GM12878 (cell line): ENCODE results near the gene PSAPL1. TPM values are rescaled to one million over a fixed set of nuclear protein-coding genes. Genes with fewer than 3 reads are reported as not detected.

ENCODE experiments used
- ATAC-seq: fragments of 200-7000 bp; cut with Tn5 transposase; 3 replicates; pipeline ENCODE4 v1.9.1; 2020; ENCODE audit warnings: mild to moderate bottlenecking, moderate library complexity
- BruUV-seq: library from RNA; stranded (reverse); fragments of 400-500 nt; replicated peaks from 2 replicates; lab custom pipeline; 2021; lab: Mats Ljungman, UMichigan
- CTCF ChIA-PET: fragments of 300-600 bp; sonication (Branson Sonifier 250); formaldehyde crosslinking; extraction: SDS; loops from one replicate; lab custom pipeline; 2021; ENCODE audit warnings: inconsistent platforms; lab: Yijun Ruan, JAX
- POLR2A ChIA-PET: fragments of 350-600 bp; formaldehyde crosslinking; extraction: SDS; loops from one replicate; lab custom pipeline; 2021; ENCODE audit warnings: inconsistent platforms; lab: Charles Lee
- RAD21 ChIA-PET: fragments of 300-600 bp; sonication (Branson Sonifier 250); formaldehyde crosslinking; loops from one replicate; lab custom pipeline; 2023; ENCODE audit warnings: antibody characterized with exemption; ENCODE audit not compliant: unreplicated experiment; lab: Charles Lee
- SMC1A ChIA-PET: fragments of 300-600 bp; sonication (Branson Sonifier 250); formaldehyde crosslinking; loops from one replicate; lab custom pipeline; 2023; ENCODE audit not compliant: unreplicated experiment, uncharacterized antibody; lab: Charles Lee
- DNase-seq: peaks from one replicate; pipeline ENCODE4 v3.0.0-alpha.2; 2011; ENCODE audit warnings: low read depth, low spot score
- FAIRE-seq: peaks from 3 replicates; lab custom pipeline; 2011; peaks lifted over from hg19 to GRCh38; lab: Jason Lieb, UNC
- H2AFZ ChIP-seq: 2 replicates; pipeline ENCODE4 v1.6.0; 2011; ENCODE audit warnings: low read depth, low read length, control low read depth; ENCODE audit not compliant: control insufficient read depth
- H3K27ac ChIP-seq: 2 replicates; pipeline ENCODE4 v1.5.1; 2011; ENCODE audit warnings: control low read depth; ENCODE audit not compliant: control insufficient read depth, insufficient read depth
- H3K27me3 ChIP-seq, 2 experiments: replicated peaks in 1 of 2; 2 replicates each; pipeline versions ENCODE4 v1.6.0 to v1.6.1; 2011; ENCODE audit warnings: low read length in 1 of 2; ENCODE audit not compliant: control insufficient read depth in 2 of 2, insufficient read depth in 2 of 2
- H3K36me3 ChIP-seq, 2 experiments: 2 replicates each; pipeline ENCODE4 v1.5.1; 2011; ENCODE audit warnings: low read length in 1 of 2; ENCODE audit not compliant: control insufficient read depth in 2 of 2, insufficient read depth in 2 of 2
- H3K4me1 ChIP-seq: 2 replicates; pipeline ENCODE4 v1.6.1; 2011; ENCODE audit warnings: mild to moderate bottlenecking, low read length, moderate library complexity, mixed read lengths; ENCODE audit not compliant: control insufficient read depth, insufficient read depth
- H3K4me2 ChIP-seq: 2 replicates; pipeline ENCODE4 v1.6.0; 2011; ENCODE audit warnings: control low read depth; ENCODE audit not compliant: control insufficient read depth, insufficient read depth
- H3K4me3 ChIP-seq: fragments of 200-600 bp; sonication (generic); 2 replicates; pipeline ENCODE4 v1.5.1; 2016
- H3K79me2 ChIP-seq: 2 replicates; pipeline ENCODE4 v1.6.0; 2011; ENCODE audit warnings: low read length; ENCODE audit not compliant: control insufficient read depth, insufficient read depth
- H3K9ac ChIP-seq: 2 replicates; pipeline ENCODE4 v1.8.0; 2011; ENCODE audit warnings: low read length, control low read depth, mixed read lengths; ENCODE audit not compliant: control insufficient read depth, insufficient read depth
- H3K9me3 ChIP-seq: replicated peaks from 3 replicates; pipeline ENCODE4 v1.5.1; 2011; ENCODE audit warnings: mild to moderate bottlenecking, low read length; ENCODE audit not compliant: control insufficient read depth, insufficient read depth
- H4K20me1 ChIP-seq: 2 replicates; pipeline ENCODE4 v1.6.0; 2011; ENCODE audit not compliant: control insufficient read depth, insufficient read depth
- ATF7 ChIP-seq: fragments of 450-650 bp; IDR thresholded peaks from 2 replicates; pipeline ENCODE4 v1.6.1; 2016; ENCODE audit warnings: low read depth, mild to moderate bottlenecking
- BHLHE40 ChIP-seq, 2 experiments: fragments of 450-650 bp in 1 of 2; IDR thresholded peaks; 2 replicates each; pipeline ENCODE4 v1.6.1; 2011 to 2017; ENCODE audit warnings: low read depth in 2 of 2, borderline replicate concordance in 1 of 2, improper control_type of control experiment in 1 of 2, low read length in 1 of 2, mild to moderate bottlenecking in 1 of 2
- BRCA1 ChIP-seq: IDR thresholded peaks from 2 replicates; pipeline ENCODE4 v1.6.1; 2011; ENCODE audit warnings: low read depth, low read length, improper control_type of control experiment
- HDGF ChIP-seq: fragments of 450-650 bp; IDR thresholded peaks from 2 replicates; pipeline ENCODE4 v1.6.1; 2016; ENCODE audit warnings: antibody characterized with exemption
- KDM1A ChIP-seq: fragments of 200-600 bp; sonication (generic); IDR thresholded peaks from 2 replicates; pipeline ENCODE4 v1.6.1; 2016; ENCODE audit warnings: borderline replicate concordance
- RAD51 ChIP-seq: fragments of 450-650 bp; IDR thresholded peaks from 2 replicates; pipeline ENCODE4 v1.6.1; 2016; ENCODE audit warnings: moderate library complexity, mild to moderate bottlenecking, inconsistent platforms
- RB1 ChIP-seq: fragments of 450-650 bp; formaldehyde crosslinking; IDR thresholded peaks from 2 replicates; pipeline ENCODE4 v1.6.1; 2017; ENCODE audit warnings: mild to moderate bottlenecking, borderline replicate concordance
- REST ChIP-seq: IDR thresholded peaks from 2 replicates; pipeline ENCODE4 v1.6.1; 2012; ENCODE audit warnings: mild to moderate bottlenecking, low read depth, low read length
- SREBF1 ChIP-seq: IDR thresholded peaks from 2 replicates; pipeline ENCODE4 v1.6.1; 2012; ENCODE audit warnings: mild to moderate bottlenecking, low read length
- TAF1 ChIP-seq: IDR thresholded peaks from 2 replicates; pipeline ENCODE4 v1.6.1; 2011; ENCODE audit warnings: mild to moderate bottlenecking, low read depth, low read length, borderline replicate concordance
- ZNF687 ChIP-seq: fragments of 450-650 bp; IDR thresholded peaks from 2 replicates; pipeline ENCODE4 v1.6.1; 2017; ENCODE audit warnings: mild to moderate bottlenecking, moderate library complexity
- WGBS: methylation state at CpG from one replicate; pipeline ENCODE4 v1.1.6; 2016; ENCODE audit warnings: low lambda C conversion rate; ENCODE audit not compliant: insufficient replicate concordance, insufficient coverage; ENCODE audit errors: missing lambda C conversion rate; 5-methylcytosine and 5-hydroxymethylcytosine counted together
- in situ Hi-C: fragments of 300-500 bp; cut with MboI; formaldehyde crosslinking; loops from 9 replicates; pipeline ENCODE4 v1.14.3; 2018; ENCODE audit warnings: mixed read lengths
- intact Hi-C: fragments of 100-400 bp; cut with micrococcal nuclease; formaldehyde crosslinking; loops from one replicate; pipeline ENCODE4 v1.14.2; 2022; ENCODE audit not compliant: unreplicated experiment
- polyA plus RNA-seq, 11 experiments: library from polyadenylated mRNA; depleted of rRNA in 4 of 11; unstranded in 6 of 11; stranded (reverse) in 5 of 11; fragments of >200 nt; fragmentation: Nextera tagmentation in 4 of 11; fragmentation: Illumina TruSeq in 1 of 11; extraction: Ambion mirVana in 4 of 11; extraction: Trizol in 1 of 11; gene quantifications; 1 replicate in 1 of 11; 2 replicates in 10 of 11; pipeline versions ENCODE4 v1.2.1 to v1.2.3, GENCODE V29; 2011 to 2016; ENCODE audit warnings: inconsistent platforms in 2 of 11, missing spikeins in 2 of 11, low read depth in 1 of 11
- total RNA-seq, 4 experiments: library from RNA; depleted of rRNA in 3 of 4; stranded (reverse); fragments of >200 nt in 3 of 4; fragmentation: Illumina TruSeq in 1 of 4; extraction: Trizol in 1 of 4; gene quantifications; 2 replicates each; pipeline versions ENCODE4 v1.2.1 to v1.2.3, GENCODE V29; 2013 to 2021
- TF ChIP-seq, protein P1 (sequence below): fragments of 450-650 bp; formaldehyde crosslinking; IDR thresholded peaks from 2 replicates; pipeline ENCODE4 v1.4.0; 2020; ENCODE audit warnings: mild to moderate bottlenecking, moderate library complexity

Gene PSAPL1
- total and polyA plus RNA-seq, 10 of the 15 experiments (the other 5 are each of a cell fraction or from before 2014, with no cell fraction given), result not detected

GRCh38 chr4:7398104-7398423, 36.7 kb downstream of the PSAPL1 start:
- H3K27me3 ChIP-seq, result no peaks in the 10 kb centered on the region; a peak in 1 of 4 replicates
- no peaks in the 10 kb centered on the region for H3K79me2 ChIP-seq
- H3K4me1 ChIP-seq, result no peaks in the 10 kb centered on the region
- WGBS, result 0% methylated on average over 6 of the region's 6 CpGs
- no TSS peak for BruUV-seq
- H3K4me2 ChIP-seq, result no peak overlapping the region
- H2AFZ ChIP-seq, result no peak overlapping the region
- POLR2A ChIA-PET, result no interaction called here
- intact Hi-C loops, result no loop called here
- FAIRE-seq (no peak), ATAC-seq (no peak), DNase-seq (no peak)
- H3K27ac ChIP-seq, result no peak overlapping the region
- H3K9me3 ChIP-seq, result no peaks in the 10 kb centered on the region
- CTCF ChIA-PET, result no interaction called here
- H3K9ac ChIP-seq, result no peak overlapping the region
- H3K36me3 ChIP-seq, result no peaks in the 10 kb centered on the region
- SMC1A ChIA-PET, result no interaction called here
- no peak overlapping the region for H3K4me3 ChIP-seq
- no peaks in the 10 kb centered on the region for H4K20me1 ChIP-seq
- in situ Hi-C loops, result no loop called here
- RAD21 ChIA-PET, result no interaction called here
- TF ChIP-seq HDGF, result no peak
- no peak for TF ChIP-seq ZNF687
- TF ChIP-seq RB1, result no peak
- no peak for TF ChIP-seq KDM1A
- no peak for TF ChIP-seq SREBF1
- no peak for TF ChIP-seq RAD51
- TF ChIP-seq REST, result no peak
- no peak for TF ChIP-seq BRCA1
- no peak for TF ChIP-seq TAF1
- TF ChIP-seq, protein P1, sequence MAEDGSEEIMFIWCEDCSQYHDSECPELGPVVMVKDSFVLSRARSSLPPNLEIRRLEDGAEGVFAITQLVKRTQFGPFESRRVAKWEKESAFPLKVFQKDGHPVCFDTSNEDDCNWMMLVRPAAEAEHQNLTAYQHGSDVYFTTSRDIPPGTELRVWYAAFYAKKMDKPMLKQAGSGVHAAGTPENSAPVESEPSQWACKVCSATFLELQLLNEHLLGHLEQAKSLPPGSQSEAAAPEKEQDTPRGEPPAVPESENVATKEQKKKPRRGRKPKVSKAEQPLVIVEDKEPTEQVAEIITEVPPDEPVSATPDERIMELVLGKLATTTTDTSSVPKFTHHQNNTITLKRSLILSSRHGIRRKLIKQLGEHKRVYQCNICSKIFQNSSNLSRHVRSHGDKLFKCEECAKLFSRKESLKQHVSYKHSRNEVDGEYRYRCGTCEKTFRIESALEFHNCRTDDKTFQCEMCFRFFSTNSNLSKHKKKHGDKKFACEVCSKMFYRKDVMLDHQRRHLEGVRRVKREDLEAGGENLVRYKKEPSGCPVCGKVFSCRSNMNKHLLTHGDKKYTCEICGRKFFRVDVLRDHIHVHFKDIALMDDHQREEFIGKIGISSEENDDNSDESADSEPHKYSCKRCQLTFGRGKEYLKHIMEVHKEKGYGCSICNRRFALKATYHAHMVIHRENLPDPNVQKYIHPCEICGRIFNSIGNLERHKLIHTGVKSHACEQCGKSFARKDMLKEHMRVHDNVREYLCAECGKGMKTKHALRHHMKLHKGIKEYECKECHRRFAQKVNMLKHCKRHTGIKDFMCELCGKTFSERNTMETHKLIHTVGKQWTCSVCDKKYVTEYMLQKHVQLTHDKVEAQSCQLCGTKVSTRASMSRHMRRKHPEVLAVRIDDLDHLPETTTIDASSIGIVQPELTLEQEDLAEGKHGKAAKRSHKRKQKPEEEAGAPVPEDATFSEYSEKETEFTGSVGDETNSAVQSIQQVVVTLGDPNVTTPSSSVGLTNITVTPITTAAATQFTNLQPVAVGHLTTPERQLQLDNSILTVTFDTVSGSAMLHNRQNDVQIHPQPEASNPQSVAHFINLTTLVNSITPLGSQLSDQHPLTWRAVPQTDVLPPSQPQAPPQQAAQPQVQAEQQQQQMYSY, result no peak
- TF ChIP-seq ATF7, result no peak
- no peak for TF ChIP-seq BHLHE40 (IDR thresholded peaks at IDR 0.05; ENCODE audit: borderline replicate concordance in 1 of 2, low read depth in 2 of 2, low read length in 1 of 2)
